AG09319 (cell line): ENCODE results near the gene ACTR1B.

Source experiments
- DNase-seq: peaks from one replicate; pipeline ENCODE4 v3.0.0-alpha.2; 2010; ENCODE audit warnings: low read depth; ENCODE audit errors: extremely low read depth
- CTCF ChIP-seq: IDR thresholded peaks from 2 replicates; pipeline ENCODE4 v1.5.1; 2011; ENCODE audit warnings: low read depth, mild to moderate bottlenecking, inconsistent platforms, low read length, moderate library complexity

The ACTR1B gene

DNA sequence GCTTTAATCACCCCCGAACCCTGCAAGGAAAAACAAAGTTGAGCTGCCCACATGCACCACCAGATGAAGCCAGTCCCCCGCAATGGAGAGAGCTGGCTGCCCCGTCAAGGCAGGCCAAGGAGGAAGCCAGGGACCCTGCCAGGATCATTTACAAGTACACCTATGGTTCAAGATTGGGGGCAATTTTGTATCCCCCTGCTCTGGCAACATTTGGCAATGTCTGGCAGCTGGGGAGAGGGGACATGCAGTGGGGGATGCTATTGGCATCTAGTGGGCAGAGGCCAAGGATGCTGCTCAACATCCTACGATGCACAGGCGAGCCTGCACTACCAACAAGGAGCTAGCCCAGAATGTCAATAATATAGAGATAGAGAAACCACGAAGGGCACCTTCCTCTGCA lies 1.9 kb downstream of the ACTR1B start:
- DNase-seq, result no peak
- no peak for TF ChIP-seq CTCF

DNA sequence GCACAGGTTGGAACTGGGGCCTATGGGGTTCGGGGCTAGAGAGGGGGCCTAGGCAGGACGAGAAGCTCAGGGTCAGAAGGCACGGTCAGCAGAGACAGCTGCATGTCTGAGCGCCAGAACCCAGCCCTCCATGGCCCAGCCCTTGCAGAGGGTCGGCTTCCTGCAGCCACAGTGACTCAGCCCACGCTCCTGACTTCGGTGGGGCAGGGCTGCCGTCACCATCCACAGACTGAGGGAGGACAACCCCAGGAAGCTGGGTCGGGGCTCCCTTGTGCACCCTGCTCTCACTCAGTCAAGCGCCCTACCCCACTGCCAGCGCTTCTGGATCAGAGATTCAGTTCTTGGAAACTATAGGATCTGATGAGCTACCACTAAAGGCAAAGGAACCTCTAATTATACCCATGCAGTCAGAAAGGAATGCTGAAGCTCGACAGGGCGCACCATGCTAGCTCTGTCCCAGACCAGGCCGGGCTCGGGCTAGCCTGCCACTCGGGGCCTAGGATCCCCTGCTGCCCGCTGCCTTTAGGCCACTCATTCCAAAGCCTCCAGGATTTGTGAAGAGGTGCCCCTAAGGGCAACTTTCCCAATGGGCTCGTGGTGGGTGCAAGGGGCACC lies 3.0 kb downstream of the ACTR1B start:
- TF ChIP-seq CTCF, result no peak
- no peak for DNase-seq

GRCh38 chr2:97660044-97660774 lies 3.6 kb downstream of the ACTR1B start:
- no peak for DNase-seq
- no peak for TF ChIP-seq CTCF

DNA sequence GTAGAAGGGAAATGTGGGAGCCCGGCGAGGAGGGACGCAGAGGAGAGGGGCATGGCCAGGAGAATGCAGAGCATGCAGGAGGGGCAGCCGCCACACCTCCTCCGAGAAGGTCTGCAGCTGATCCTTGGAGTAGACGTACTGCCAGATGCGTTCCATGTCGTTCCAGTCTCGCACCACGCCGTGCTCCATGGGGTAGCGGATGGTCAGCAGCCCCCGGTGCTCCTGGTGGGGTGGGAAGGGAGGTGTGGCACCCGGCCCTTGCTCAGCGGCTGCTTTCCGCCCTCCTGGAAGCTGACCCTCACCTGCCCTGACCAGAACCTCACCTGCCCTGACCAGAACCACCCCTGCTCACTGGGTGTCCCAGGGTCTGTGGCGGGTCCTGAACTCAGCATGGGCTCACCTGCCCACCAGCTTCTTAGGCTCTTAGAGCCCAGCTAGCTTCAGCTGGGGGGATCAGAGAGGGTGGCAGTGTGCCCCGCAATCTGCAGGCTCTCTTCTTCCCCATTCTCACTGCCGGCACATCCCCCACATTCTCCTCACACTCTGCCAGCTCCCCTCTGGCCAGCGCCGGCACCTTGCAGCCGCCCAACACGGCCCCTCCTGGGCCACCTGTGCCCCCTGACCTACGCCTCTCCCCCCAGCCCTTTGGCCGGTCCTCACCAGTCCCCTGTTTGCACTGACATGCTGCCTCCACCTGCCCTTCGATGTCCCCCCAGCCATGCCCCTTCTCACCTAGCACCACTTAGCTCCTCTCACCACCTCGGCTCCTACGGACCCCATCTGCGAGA lies 4.4 kb downstream of the ACTR1B start:
- TF ChIP-seq CTCF, result no peak

GRCh38 chr2:97658691-97659157 lies 5.1 kb downstream of the ACTR1B start:
- no peak for TF ChIP-seq CTCF
- DNase-seq, result no peak

More for the DNA sequence above, 4.4 kb downstream of the ACTR1B start:
- DNase-seq, result no peak

- DNase-seq, result no peak
- no peak for TF ChIP-seq CTCF
Measured at GRCh38 chr2:97657986-97658690, 5.7 kb downstream of the ACTR1B start.
